ENCODE results near the gene SNRPB.

The SNRPB gene

GRCh38 chr20:2470423-2471193, at the start of gene SNRPB:
TSS of gene SNRPB (minus strand) at chr20:2470789. CDS start at chr20:2470690, 99 bp downstream.
- TF ChIP-seq CTCF (IDR thresholded peaks at IDR 0.05; ENCODE audit: extremely low read depth, insufficient read depth, missing control alignments), result no peak
- in situ Hi-C loops (cut with MboI; ENCODE audit: low pct_unique_long_range_greater_than_20kb, low sequenced_read_pairs, unreplicated experiment), result no loop called here
- DNase-seq (ENCODE audit: low spot score), result peak; percentile 96

GRCh38 chr20:2519115-2519809, 48.7 kb upstream of the SNRPB start:
- in situ Hi-C loops (cut with MboI; ENCODE audit: low pct_unique_long_range_greater_than_20kb, low sequenced_read_pairs, unreplicated experiment), result no loop called here
- no peak for DNase-seq (ENCODE audit: low spot score)
- TF ChIP-seq CTCF (IDR thresholded peaks at IDR 0.05; ENCODE audit: extremely low read depth, insufficient read depth, missing control alignments), result no peak

GRCh38 chr20:2518558-2518957, 48.0 kb upstream of the SNRPB start:
- TF ChIP-seq CTCF (IDR thresholded peaks at IDR 0.05; ENCODE audit: extremely low read depth, insufficient read depth, missing control alignments), result no peak
- in situ Hi-C loops (cut with MboI; ENCODE audit: low pct_unique_long_range_greater_than_20kb, low sequenced_read_pairs, unreplicated experiment), result no loop called here
- DNase-seq (ENCODE audit: low spot score), result no peak

- DNase-seq (ENCODE audit: low spot score), result no peak
- in situ Hi-C loops (cut with MboI; ENCODE audit: low pct_unique_long_range_greater_than_20kb, low sequenced_read_pairs, unreplicated experiment), result no loop called here
- TF ChIP-seq CTCF (IDR thresholded peaks at IDR 0.05; ENCODE audit: extremely low read depth, insufficient read depth, missing control alignments), result no peak
Measured at GRCh38 chr20:2518096-2518495, 47.5 kb upstream of the SNRPB start.

- no peak for TF ChIP-seq CTCF (IDR thresholded peaks at IDR 0.05; ENCODE audit: extremely low read depth, insufficient read depth, missing control alignments)
- no peak for DNase-seq (ENCODE audit: low spot score)
- in situ Hi-C loops (cut with MboI; ENCODE audit: low pct_unique_long_range_greater_than_20kb, low sequenced_read_pairs, unreplicated experiment), result no loop called here
Measured at GRCh38 chr20:2516399-2516798, 45.8 kb upstream of the SNRPB start.

- no peak for TF ChIP-seq CTCF (IDR thresholded peaks at IDR 0.05; ENCODE audit: extremely low read depth, insufficient read depth, missing control alignments)
- no peak for DNase-seq (ENCODE audit: low spot score)
- in situ Hi-C loops (cut with MboI; ENCODE audit: low pct_unique_long_range_greater_than_20kb, low sequenced_read_pairs, unreplicated experiment), result no loop called here
Measured at GRCh38 chr20:2515203-2515602, 44.6 kb upstream of the SNRPB start.

Data from GM13977 (cell line).